ENCODE results near the gene TRMT1L.
A peak's percentile ranks its signal among the peaks of the same experiment; 100 is the strongest.
"Not testable (repeated sequence)": the region's sequence is repeated elsewhere in the genome, so short reads cannot be mapped to it uniquely, and the experiment has no call there.

The TRMT1L gene

GRCh38 chr1:185156854-185157598, at the start of gene TRMT1L, which contains the start of gene SWT1:
Gene TRMT1L (minus strand): TSS chr1:185156953. CDS start chr1:185156712, 241 bp downstream.
Gene SWT1 (plus strand): TSS chr1:185157167. CDS start chr1:185160842, 3,675 bp downstream.
- peak; percentile 99 for DNase-seq

- DNase-seq = no peak
Observed at GRCh38 chr1:185200889-185201288, 44.1 kb upstream of the TRMT1L start.

GRCh38 chr1:185198712-185199111, 42.0 kb upstream of the TRMT1L start:
- not testable (repeated sequence) for DNase-seq

- no peak for DNase-seq
Observed at GRCh38 chr1:185193756-185194155, 37.0 kb upstream of the TRMT1L start.

GRCh38 chr1:185170291-185170848, 13.6 kb upstream of the TRMT1L start:
- peak; percentile 26 for DNase-seq

- no peak for DNase-seq
Observed at GRCh38 chr1:185166106-185166505, 9.4 kb upstream of the TRMT1L start.

- no peak for DNase-seq
Observed at GRCh38 chr1:185162491-185162890, 5.7 kb upstream of the TRMT1L start.

- DNase-seq = no peak
Observed at GRCh38 chr1:185159966-185160365, 3.2 kb upstream of the TRMT1L start.

GRCh38 chr1:185158800-185159199, 2.0 kb upstream of the TRMT1L start:
- DNase-seq = no peak

GRCh38 chr1:185157599-185158412, 1.1 kb upstream of the TRMT1L start:
- no peak for DNase-seq

- no peak for DNase-seq
Observed at GRCh38 chr1:185156288-185156853, 382 bp downstream of the TRMT1L start.

GRCh38 chr1:185155600-185156287, 1.0 kb downstream of the TRMT1L start:
- no peak for DNase-seq

GRCh38 chr1:185154912-185155513, 1.7 kb downstream of the TRMT1L start:
- DNase-seq = no peak

GRCh38 chr1:185152187-185152767, 4.5 kb downstream of the TRMT1L start:
- DNase-seq = peak; percentile 8

- DNase-seq = no peak
Observed at GRCh38 chr1:185151215-185151614, 5.5 kb downstream of the TRMT1L start.

GRCh38 chr1:185144233-185144632, 12.5 kb downstream of the TRMT1L start:
- no peak for DNase-seq

- DNase-seq = no peak
Observed at GRCh38 chr1:185139246-185139645, 17.5 kb downstream of the TRMT1L start.

- no peak for DNase-seq
Observed at GRCh38 chr1:185137896-185138545, 18.7 kb downstream of the TRMT1L start.

- no peak for DNase-seq
Observed at GRCh38 chr1:185132534-185132933, 24.2 kb downstream of the TRMT1L start.

GRCh38 chr1:185129708-185130107, 27.0 kb downstream of the TRMT1L start:
- no peak for DNase-seq

GRCh38 chr1:185112356-185112755, 44.4 kb downstream of the TRMT1L start:
- DNase-seq = peak; percentile 13

Measured in NCI-H226 (cell line).